Common myeloid progenitor, CD34-positive (primary cell): ENCODE data around the gene DOCK2.
A peak's percentile ranks its signal among the peaks of the same experiment; 100 is the strongest.

Experiments
- CTCF ChIA-PET: fragments of 350-600 bp; sonication (Branson Sonifier 250); formaldehyde crosslinking; loops from one replicate; lab custom pipeline; 2021; ENCODE audit warnings: antibody characterized with exemption; lab: Charles Lee
- POLR2A ChIA-PET: fragments of 350-600 bp; sonication (Branson Sonifier 250); formaldehyde crosslinking; loops from one replicate; lab custom pipeline; 2021; ENCODE audit warnings: antibody characterized with exemption; lab: Charles Lee
- DNase-seq, 3 donors: peaks; one replicate each; pipeline versions ENCODE4 v3.0.0 to v3.0.0-alpha.2; 2013
- H3K27ac ChIP-seq, 2 experiments: 1 replicate in 1 of 2; 2 replicates in 1 of 2; pipeline ENCODE4 v1.7.0; 2013; ENCODE audit warnings: inconsistent platforms in 2 of 2, low read length in 2 of 2, mild to moderate bottlenecking in 2 of 2, low read depth in 1 of 2, moderate library complexity in 1 of 2; ENCODE audit not compliant: severe bottlenecking in 2 of 2, insufficient read depth in 1 of 2, poor library complexity in 1 of 2
- H3K27me3 ChIP-seq, 5 experiments: replicated peaks in 2 of 5; 1 replicate in 3 of 5; 2 replicates in 2 of 5; pipeline versions ENCODE4 v1.6.1 to v1.7.0; 2013; ENCODE audit warnings: low read length in 4 of 5, mild to moderate bottlenecking in 2 of 5, moderate library complexity in 2 of 5, inconsistent platforms in 1 of 5; ENCODE audit not compliant: insufficient read depth in 5 of 5, control insufficient read depth in 4 of 5
- H3K36me3 ChIP-seq, 4 experiments: 1 replicate in 2 of 4; 2 replicates in 2 of 4; pipeline versions ENCODE4 v1.6.1 to v1.7.0; 2013; ENCODE audit warnings: low read length in 3 of 4, control low read depth in 1 of 4, mild to moderate bottlenecking in 1 of 4; ENCODE audit not compliant: control insufficient read depth in 4 of 4, insufficient read depth in 4 of 4
- H3K4me1 ChIP-seq, 4 experiments: 1 replicate in 3 of 4; 2 replicates in 1 of 4; pipeline versions ENCODE4 v1.6.1 to v1.7.1; 2013; ENCODE audit warnings: low read length in 3 of 4, mild to moderate bottlenecking in 3 of 4, control low read depth in 1 of 4, inconsistent platforms in 1 of 4, moderate library complexity in 1 of 4; ENCODE audit not compliant: control insufficient read depth in 4 of 4, insufficient read depth in 4 of 4; ENCODE audit errors: control extremely low read depth in 1 of 4
- H3K4me3 ChIP-seq, 7 experiments: 1 replicate in 4 of 7; 2 replicates in 3 of 7; pipeline versions ENCODE4 v1.5.1 to v1.7.0; 2013; ENCODE audit warnings: mild to moderate bottlenecking in 7 of 7, low read length in 6 of 7, moderate library complexity in 6 of 7, inconsistent platforms in 2 of 7, low read depth in 2 of 7, control low read depth in 1 of 7; ENCODE audit not compliant: insufficient read depth in 4 of 7, control insufficient read depth in 1 of 7; ENCODE audit errors: extremely low read depth in 1 of 7
- H3K9me3 ChIP-seq, 5 experiments: 1 replicate in 4 of 5; 2 replicates in 1 of 5; pipeline versions ENCODE4 v1.6.1 to v1.7.1; 2013; ENCODE audit warnings: low read length in 4 of 5, mild to moderate bottlenecking in 2 of 5, inconsistent platforms in 1 of 5, low read depth in 1 of 5, moderate library complexity in 1 of 5; ENCODE audit not compliant: control insufficient read depth in 4 of 5, insufficient read depth in 2 of 5; ENCODE audit errors: control extremely low read depth in 1 of 5
- WGBS: methylation state at CpG from one replicate; pipeline ENCODE4 v1.1.5; 2013; ENCODE audit not compliant: insufficient coverage; 5-methylcytosine and 5-hydroxymethylcytosine counted together

Gene DOCK2

GRCh38 chr5:169635936-169636335, 1.1 kb upstream of the DOCK2 start:
- POLR2A ChIA-PET: no interaction called here
- Histone ChIP-seq H3K27me3 (no peaks in the 10 kb centered on the region), H3K9me3 (peaks cover 3 to 15% (median 7%) of the 10 kb centered on the region in 5 experiments), H3K4me1 (peaks cover 12 to 25% (median 18%) of the 10 kb centered on the region in 4 experiments), H3K27ac (no peak overlapping the region), H3K4me3 (no peak overlapping the region), H3K36me3 (peaks cover 0 to 26% (median 11%) of the 10 kb centered on the region in 4 experiments)
- CTCF ChIA-PET: interaction anchor here (3.0 kb wide), 1 partner anchor 16 kb away, joined by 16 read pairs; no protein-coding TSS in a partner anchor
- WGBS: no CpG with 5 or more reads among the region's 1 CpG
- no peak for DNase-seq

GRCh38 chr5:169636477-169637084, 494 bp upstream of the DOCK2 start:
- peaks cover 3 to 15% (median 7%) of the 10 kb centered on the region in 5 experiments for H3K9me3 ChIP-seq
- H3K27me3 ChIP-seq: no peaks in the 10 kb centered on the region
- peak overlapping the region; percentile 67 to 82 for H3K27ac ChIP-seq
- 62% methylated on average over 21 of the region's 23 CpGs for WGBS
- DNase-seq: no peak
- CTCF ChIA-PET: interaction anchor here (0.6 to 3.0 kb wide), 3 partner anchors 15 to 46 kb away, joined by 3 to 16 read pairs (median 3); no protein-coding TSS in a partner anchor
- peak overlapping the region; percentile 52 to 86 (median 77) for H3K4me3 ChIP-seq
- peaks cover 12 to 26% (median 18%) of the 10 kb centered on the region in 4 experiments for H3K4me1 ChIP-seq
- POLR2A ChIA-PET: interaction anchor here (1.4 to 2.0 kb wide), 2 partner anchors 11 to 12 kb away, joined by 5 to 8 read pairs; no protein-coding TSS in a partner anchor
- peaks cover 0 to 29% (median 11%) of the 10 kb centered on the region in 4 experiments for H3K36me3 ChIP-seq

- Histone ChIP-seq H3K36me3 (peaks cover 0 to 29% (median 11%) of the 10 kb centered on the region in 4 experiments), H3K27ac (peak overlapping the region; percentile 51 to 82), H3K9me3 (peaks cover 3 to 15% (median 7%) of the 10 kb centered on the region in 5 experiments), H3K27me3 (no peaks in the 10 kb centered on the region), H3K4me1 (peaks cover 12 to 26% (median 18%) of the 10 kb centered on the region in 4 experiments), H3K4me3 (peak overlapping the region; percentile 52 to 86 (median 77))
- ChIA-PET POLR2A (interaction anchor here (0.7 to 2.0 kb wide), 4 partner anchors 10 to 19 kb away, joined by 3 to 8 read pairs (median 5); no protein-coding TSS in a partner anchor), CTCF (interaction anchor here (1.0 to 3.0 kb wide), 5 partner anchors 10 to 47 kb away, joined by 3 to 16 read pairs (median 3); no protein-coding TSS in a partner anchor)
- DNase-seq: peak; percentile 34 to 73 (median 71)
- 0% methylated on average over 13 of the region's 18 CpGs for WGBS
These were observed 560 bp downstream of the DOCK2 start for GRCh38 chr5:169637549-169638121.

- WGBS: 80% methylated on average over 5 of the region's 6 CpGs
- ChIA-PET POLR2A (interaction anchor here (0.8 kb wide), 1 partner anchor 29 kb away, joined by 3 read pairs; no protein-coding TSS in a partner anchor), CTCF (no interaction called here)
- no peak overlapping the region for H3K27ac ChIP-seq
- H3K4me1 ChIP-seq: peaks cover 14 to 29% (median 18%) of the 10 kb centered on the region in 4 experiments
- no peaks in the 10 kb centered on the region for H3K27me3 ChIP-seq
- H3K9me3 ChIP-seq: peaks cover 3 to 15% (median 7%) of the 10 kb centered on the region in 5 experiments
- peaks cover 0 to 37% (median 11%) of the 10 kb centered on the region in 4 experiments for H3K36me3 ChIP-seq
- H3K4me3 ChIP-seq: no peak overlapping the region
- DNase-seq: no peak
These were observed 4.2 kb downstream of the DOCK2 start for GRCh38 chr5:169641253-169641652.

GRCh38 chr5:169646856-169647255, 9.8 kb downstream of the DOCK2 start:
- H3K4me3 ChIP-seq: peak overlapping the region in 1 of 7 experiments; percentile 24
- H3K27me3 ChIP-seq: no peaks in the 10 kb centered on the region
- H3K36me3 ChIP-seq: peaks cover 0 to 26% (median 0%) of the 10 kb centered on the region in 4 experiments
- peak overlapping the region in 1 of 2 experiments; percentile 65 for H3K27ac ChIP-seq
- DNase-seq: no peak
- CTCF ChIA-PET: interaction anchor here (1.0 kb wide), 1 partner anchor 66 kb away, joined by 3 read pairs; no protein-coding TSS in a partner anchor
- peaks cover 18 to 58% (median 54%) of the 10 kb centered on the region in 4 experiments for H3K4me1 ChIP-seq
- 88% methylated on average over 1 of the region's 3 CpGs for WGBS
- POLR2A ChIA-PET: interaction anchor here (1.2 kb wide), 1 partner anchor 10 kb away, joined by 5 read pairs; the partner anchor contains the start of gene DOCK2
- H3K9me3 ChIP-seq: no peaks in the 10 kb centered on the region

- H3K27ac ChIP-seq: peak overlapping the region; percentile 46 to 65
- WGBS: no CpG with 5 or more reads among the region's 1 CpG
- CTCF ChIA-PET: interaction anchor here (0.8 to 1.0 kb wide), 3 partner anchors 10 to 67 kb away, joined by 3 to 4 read pairs (median 3); no protein-coding TSS in a partner anchor
- H3K36me3 ChIP-seq: peaks cover 0 to 31% (median 0%) of the 10 kb centered on the region in 4 experiments
- no peaks in the 10 kb centered on the region for H3K27me3 ChIP-seq
- DNase-seq: peak; percentile 52 to 91 (median 86)
- H3K4me3 ChIP-seq: peak overlapping the region in 6 of 7 experiments; percentile 32 to 59 (median 48)
- H3K9me3 ChIP-seq: no peaks in the 10 kb centered on the region
- peaks cover 18 to 66% (median 61%) of the 10 kb centered on the region in 4 experiments for H3K4me1 ChIP-seq
- POLR2A ChIA-PET: interaction anchor here (1.2 kb wide), 1 partner anchor 11 kb away, joined by 5 read pairs; the partner anchor contains the start of gene DOCK2
These were observed 10.5 kb downstream of the DOCK2 start for GRCh38 chr5:169647566-169647965.
